HPDE6-E6E7 (cell line): ENCODE data around the gene OTUB1.
"Not testable (repeated sequence)": the region's sequence is repeated elsewhere in the genome, so short reads cannot be mapped to it uniquely, and the experiment has no call there.

Experiments
- DNase-seq: peaks from one replicate; pipeline ENCODE4 v3.0.0; 2011; ENCODE audit warnings: missing footprints; ENCODE audit errors: extremely low spot score

OTUB1 gene

DNA sequence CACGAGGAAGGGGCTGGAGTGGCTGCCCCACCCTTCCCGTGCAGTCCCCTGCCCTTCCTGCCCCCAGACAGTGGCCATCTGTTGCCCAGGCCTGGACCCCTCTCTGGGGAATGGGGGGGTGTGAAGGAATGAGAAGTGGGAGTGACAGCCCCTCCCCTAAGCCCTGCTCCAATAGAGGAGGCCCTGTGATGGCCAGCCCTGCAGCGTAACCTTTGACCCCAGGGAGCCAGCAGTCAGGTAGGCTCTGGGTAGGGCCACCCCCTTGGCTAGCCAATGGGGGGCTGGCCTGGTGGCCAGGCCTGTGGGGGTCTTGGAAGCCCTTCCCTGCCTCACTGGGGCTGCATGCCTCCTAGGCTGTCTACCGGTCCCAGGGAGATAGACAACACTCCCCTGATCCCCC lies 56.1 kb downstream of the OTUB1 start:
- no peak for DNase-seq

GRCh38 chr11:64043545-64043944 lies 57.3 kb downstream of the OTUB1 start:
- DNase-seq, result no peak

- no peak for DNase-seq
These were observed 58.6 kb downstream of the OTUB1 start for GRCh38 chr11:64044730-64045393.

DNA sequence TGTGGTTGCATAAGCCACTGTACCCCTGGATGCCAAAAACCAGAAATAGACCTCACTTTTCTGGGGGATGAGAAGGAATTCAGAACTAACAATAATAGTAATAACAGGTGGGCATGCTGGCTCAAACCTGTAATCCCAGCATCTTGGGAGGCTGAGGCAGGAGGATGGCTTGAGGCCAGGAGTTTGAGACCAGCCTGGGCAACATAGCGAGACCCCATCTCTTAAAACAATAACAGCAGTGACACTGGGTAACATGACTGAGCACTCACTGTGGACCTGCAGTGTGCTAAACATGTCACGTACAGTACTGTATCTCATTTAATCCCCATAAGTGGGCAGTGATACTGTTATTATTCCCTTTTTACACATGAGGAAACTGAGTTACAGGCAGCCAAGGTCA lies 59.5 kb downstream of the OTUB1 start:
- no peak for DNase-seq

DNA sequence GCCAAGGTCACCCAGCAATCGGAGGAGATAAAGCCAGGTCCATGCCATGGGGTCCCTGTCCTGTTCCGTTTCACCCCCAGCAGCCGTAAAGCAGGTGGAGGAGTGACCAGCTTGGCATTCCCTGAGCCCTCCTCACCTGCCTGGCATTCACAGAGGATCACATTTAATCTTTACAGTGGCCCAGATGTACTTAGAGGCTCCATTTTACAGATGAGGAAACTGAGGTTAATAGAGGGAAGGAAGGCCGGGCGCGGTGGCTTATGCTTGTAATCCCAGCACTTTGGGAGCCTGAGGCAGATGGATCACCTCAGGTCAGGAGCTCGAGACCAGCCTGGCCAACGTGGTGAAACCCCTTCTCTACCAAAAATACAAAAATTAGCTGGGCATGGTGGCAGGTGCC lies 61.1 kb downstream of the OTUB1 start:
- not testable (repeated sequence) for DNase-seq
